SK-N-MC (cell line): ENCODE data around the gene ACP1.

Source experiments
- EZH2 ChIP-seq: fragments of 200-600 bp; sonication (generic); IDR thresholded peaks from one replicate; pipeline ENCODE4 v1.6.1; 2017; ENCODE audit warnings: antibody characterized with exemption
- FOXP2 ChIP-seq: optimal IDR thresholded peaks from 2 replicates; pipeline ENCODE3; 2011; ENCODE audit warnings: mild to moderate bottlenecking, moderate library complexity; ENCODE audit not compliant: insufficient read depth; ENCODE audit errors: extremely low read length, control extremely low read depth
- POLR2AphosphoS5 ChIP-seq: IDR thresholded peaks from 2 replicates; pipeline ENCODE4 v1.6.1; 2012; ENCODE audit warnings: mild to moderate bottlenecking, low read depth, low read length, borderline replicate concordance

DNA sequence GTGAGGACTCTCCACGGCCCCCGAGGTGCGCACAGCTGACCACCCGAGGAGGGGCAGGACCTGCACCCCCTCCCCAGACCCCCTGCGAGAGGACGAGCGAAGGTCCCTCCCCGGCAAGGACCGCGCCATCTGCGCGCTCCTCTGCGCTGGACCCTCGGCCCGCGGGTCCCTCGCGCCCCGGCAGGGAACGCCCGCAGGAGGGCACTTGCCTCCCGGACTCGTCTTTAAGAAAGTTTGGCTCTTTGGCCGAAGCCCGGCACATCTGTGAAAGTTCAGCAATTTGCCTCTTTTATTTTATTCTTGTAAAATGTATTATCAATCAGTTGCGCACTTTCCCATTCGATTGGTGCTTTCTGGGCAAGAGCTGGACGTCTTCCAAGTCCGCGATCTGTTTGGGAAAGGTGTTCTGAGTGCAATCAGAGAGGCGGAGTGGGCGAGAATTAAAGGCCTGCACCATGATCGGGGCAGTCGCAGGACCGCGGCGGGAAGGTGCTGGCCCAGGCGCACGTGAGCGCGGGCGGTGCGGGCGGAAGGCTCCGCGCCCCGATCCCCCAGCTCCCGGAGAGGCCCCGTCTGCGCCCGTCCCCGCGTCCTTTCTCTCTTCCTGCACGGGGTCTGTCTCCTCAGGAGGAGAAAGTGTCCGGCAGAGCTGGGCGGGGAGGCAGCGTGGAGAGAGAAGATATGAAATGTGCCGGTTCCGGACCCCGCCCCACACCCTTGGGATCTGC lies 24.8 kb downstream of the ACP1 start:
- TF ChIP-seq EZH2: peak; percentile 69
- TF ChIP-seq POLR2AphosphoS5: no peak
- TF ChIP-seq FOXP2: no peak
